Mucosa of descending colon (tissue), 3 donors: ENCODE measurements around the gene IL16. TPM values are rescaled to one million over a fixed set of nuclear protein-coding genes. Genes with fewer than 3 reads are reported as not detected.
A peak's percentile ranks its signal among the peaks of the same experiment; 100 is the strongest.

Experiments
- ATAC-seq: fragments of 200-7000 bp; cut with Tn5 transposase; one replicate; pipeline ENCODE4 v1.9.1; 2020; ENCODE audit warnings: mild to moderate bottlenecking, moderate library complexity
- DNase-seq, 3 donors: peaks; one replicate each; pipeline ENCODE4 v3.0.0-alpha.2; 2020
- H3K36me3 ChIP-seq: fragments of 200-600 bp; one replicate; pipeline ENCODE4 v1.8.0; 2021; ENCODE audit warnings: low read depth, mild to moderate bottlenecking
- H3K4me1 ChIP-seq: fragments of 200-600 bp; one replicate; pipeline ENCODE4 v1.8.0; 2021; ENCODE audit warnings: low read depth, mild to moderate bottlenecking
- H3K4me3 ChIP-seq: fragments of 200-600 bp; one replicate; pipeline ENCODE4 v1.8.0; 2021; ENCODE audit warnings: mild to moderate bottlenecking
- H3K9me3 ChIP-seq: fragments of 200-600 bp; one replicate; pipeline ENCODE4 v1.8.0; 2021; ENCODE audit warnings: mild to moderate bottlenecking
- intact Hi-C, 2 donors: fragments of 100-400 bp; cut with DNase I in 1 of 2; cut with micrococcal nuclease in 1 of 2; formaldehyde crosslinking; loops; one replicate each; pipeline versions ENCODE4 v1.11.0 to v1.11.1; 2022; cut with DNase I, micrococcal nuclease
- total RNA-seq, 3 donors: library from RNA; stranded (reverse); fragmentation: NEBNext Ultra II Directional in 2 of 3; extraction: Animal tissue kit (Norgen Biotek cat#: 25700) in 2 of 3; gene quantifications; one replicate each; pipeline versions ENCODE4 v1.2.1 to v1.2.4, GENCODE V29; 2021 to 2023
- TF ChIP-seq, protein P1 (sequence below): fragments of 200-600 bp; IDR thresholded peaks from one replicate; pipeline ENCODE4 v1.8.0; 2022; ENCODE audit warnings: antibody characterized with exemption, mild to moderate bottlenecking
- donor health status: DM: no; HTN: no; CAD: no; lungs with moderate emphysema.
- donor health status: DM: no; HTN: no; CAD: no.
- donor health status: DM: no; HTN: yes; CAD: no.

The IL16 gene
- total RNA-seq, 3 donors from 2014 or later, result 6.2 to 9.5 (median 8.4) TPM

GRCh38 chr15:81322676-81323253, 126.1 kb downstream of the IL16 start:
- TF ChIP-seq, protein P1, sequence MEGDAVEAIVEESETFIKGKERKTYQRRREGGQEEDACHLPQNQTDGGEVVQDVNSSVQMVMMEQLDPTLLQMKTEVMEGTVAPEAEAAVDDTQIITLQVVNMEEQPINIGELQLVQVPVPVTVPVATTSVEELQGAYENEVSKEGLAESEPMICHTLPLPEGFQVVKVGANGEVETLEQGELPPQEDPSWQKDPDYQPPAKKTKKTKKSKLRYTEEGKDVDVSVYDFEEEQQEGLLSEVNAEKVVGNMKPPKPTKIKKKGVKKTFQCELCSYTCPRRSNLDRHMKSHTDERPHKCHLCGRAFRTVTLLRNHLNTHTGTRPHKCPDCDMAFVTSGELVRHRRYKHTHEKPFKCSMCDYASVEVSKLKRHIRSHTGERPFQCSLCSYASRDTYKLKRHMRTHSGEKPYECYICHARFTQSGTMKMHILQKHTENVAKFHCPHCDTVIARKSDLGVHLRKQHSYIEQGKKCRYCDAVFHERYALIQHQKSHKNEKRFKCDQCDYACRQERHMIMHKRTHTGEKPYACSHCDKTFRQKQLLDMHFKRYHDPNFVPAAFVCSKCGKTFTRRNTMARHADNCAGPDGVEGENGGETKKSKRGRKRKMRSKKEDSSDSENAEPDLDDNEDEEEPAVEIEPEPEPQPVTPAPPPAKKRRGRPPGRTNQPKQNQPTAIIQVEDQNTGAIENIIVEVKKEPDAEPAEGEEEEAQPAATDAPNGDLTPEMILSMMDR, result no peak
- Histone ChIP-seq H3K9me3 (no peaks in the 10 kb centered on the region), H3K4me3 (no peak overlapping the region), H3K36me3 (peaks cover 5% of the 10 kb centered on the region), H3K4me1 (peaks cover 15% of the 10 kb centered on the region)
- peak in 1 of 3 donors; percentile 74 for DNase-seq
- ATAC-seq, result peak; percentile 56
- intact Hi-C loops, result no loop called here

GRCh38 chr15:81323559-81323943, 126.9 kb downstream of the IL16 start:
- TF ChIP-seq, protein P1, result no peak
- Histone ChIP-seq H3K36me3 (no peaks in the 10 kb centered on the region), H3K4me1 (peaks cover 15% of the 10 kb centered on the region), H3K9me3 (no peaks in the 10 kb centered on the region), H3K4me3 (peak overlapping the region; percentile 37)
- DNase-seq (no peak), ATAC-seq (peak; percentile 29)
- intact Hi-C loops, result no loop called here

DNA sequence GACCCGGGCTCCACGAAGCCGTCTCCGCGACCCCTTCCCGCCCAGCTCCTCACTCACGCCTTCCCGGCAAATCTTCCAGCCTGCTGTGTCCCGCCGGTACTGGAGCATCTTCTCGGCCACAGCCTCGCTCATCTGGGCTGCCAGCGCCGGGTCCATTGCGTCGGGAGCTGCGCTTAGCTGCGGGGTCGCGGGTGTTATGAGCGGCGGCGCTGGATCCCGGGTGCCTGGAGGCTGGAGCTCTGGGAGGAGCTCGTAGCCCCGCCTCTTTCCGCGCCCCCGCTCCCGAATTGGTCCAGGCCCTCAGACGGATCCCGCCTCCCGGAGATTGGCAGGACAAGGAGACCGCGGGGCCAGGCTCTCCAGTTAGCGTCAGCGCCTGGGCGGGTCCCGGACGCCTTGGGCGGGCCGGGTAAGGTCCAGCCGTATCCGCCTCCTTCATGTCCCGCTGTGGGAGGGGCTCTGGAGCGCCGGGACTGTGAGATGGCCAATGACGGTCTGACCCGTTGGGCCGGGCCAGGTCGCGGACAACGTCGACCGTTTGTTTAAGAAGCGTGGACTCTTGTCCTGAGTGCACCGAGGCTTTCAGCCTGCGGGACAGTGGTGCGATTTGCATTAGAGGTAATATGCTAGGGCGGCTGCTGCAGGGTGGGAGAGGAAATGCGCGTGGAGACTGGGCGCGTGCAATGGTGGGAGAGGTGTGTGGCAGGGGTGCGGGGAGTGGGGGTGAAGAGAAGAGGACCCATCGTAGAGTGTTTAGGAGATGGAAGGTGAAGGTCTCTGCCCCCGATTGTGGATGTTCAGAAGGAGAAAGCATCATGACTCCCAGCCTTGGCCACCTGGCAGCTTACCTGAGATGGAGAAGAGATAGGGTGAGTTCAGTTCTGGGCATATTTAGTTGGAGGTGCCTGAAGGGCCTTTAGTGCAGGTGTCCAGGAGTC, 127.5 kb downstream of the IL16 start, which contains the start of gene STARD5:
TSS of gene STARD5 (minus strand) at position 198 of the 938 bp plus-strand sequence. CDS start at position 156, 42 bp downstream.
- peak; percentile 99 to 100 (median 99) for DNase-seq
- H3K36me3 ChIP-seq, result no peaks in the 10 kb centered on the region
- peak within 1 kb of the TSS; percentile 37 for H3K4me3 ChIP-seq
- ATAC-seq, result peak; percentile 98
- H3K4me1 ChIP-seq, result peaks cover 15% of the 10 kb centered on the region
- H3K9me3 ChIP-seq, result no peaks in the 10 kb centered on the region
- intact Hi-C loops, result no loop called here
- TF ChIP-seq, protein P1, result no peak

GRCh38 chr15:81326466-81327212, 130.0 kb downstream of the IL16 start:
- ATAC-seq (no peak), DNase-seq (no peak)
- peaks cover 15% of the 10 kb centered on the region for H3K4me1 ChIP-seq
- H3K9me3 ChIP-seq, result no peaks in the 10 kb centered on the region
- intact Hi-C loops, result no loop called here
- H3K36me3 ChIP-seq, result no peaks in the 10 kb centered on the region
- TF ChIP-seq, protein P1, result no peak
- no peak overlapping the region for H3K4me3 ChIP-seq

DNA sequence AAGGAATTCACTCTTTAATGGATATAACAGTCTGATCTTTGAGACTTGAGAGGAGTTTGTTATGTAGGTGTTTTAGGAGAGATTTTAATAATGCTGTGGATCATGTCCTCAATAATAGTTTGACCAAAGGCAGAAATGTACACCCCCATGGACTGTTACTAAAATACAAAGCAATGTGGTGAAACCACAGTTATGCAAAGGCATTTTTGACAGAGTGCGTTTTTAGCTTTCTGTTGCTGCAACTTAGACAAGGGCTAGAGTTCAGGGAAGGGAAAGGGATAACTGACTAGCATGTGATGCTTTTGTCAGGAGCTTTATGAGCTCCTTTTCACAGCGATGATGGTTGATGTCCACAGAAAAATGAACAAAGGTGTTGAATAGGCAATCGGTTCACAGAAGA, 130.8 kb downstream of the IL16 start:
- no peaks in the 10 kb centered on the region for H3K36me3 ChIP-seq
- peaks cover 10% of the 10 kb centered on the region for H3K4me1 ChIP-seq
- intact Hi-C loops, result no loop called here
- ATAC-seq (no peak), DNase-seq (no peak)
- no peak overlapping the region for H3K4me3 ChIP-seq
- no peaks in the 10 kb centered on the region for H3K9me3 ChIP-seq
- TF ChIP-seq, protein P1, result no peak
